ENCODE measurements around the gene CTIF. TPM values are rescaled to one million over a fixed set of nuclear protein-coding genes. Genes with fewer than 3 reads are reported as not detected.

CTIF gene
- total RNA-seq, 1 experiment from 2014 or later: 95.8 TPM

DNA sequence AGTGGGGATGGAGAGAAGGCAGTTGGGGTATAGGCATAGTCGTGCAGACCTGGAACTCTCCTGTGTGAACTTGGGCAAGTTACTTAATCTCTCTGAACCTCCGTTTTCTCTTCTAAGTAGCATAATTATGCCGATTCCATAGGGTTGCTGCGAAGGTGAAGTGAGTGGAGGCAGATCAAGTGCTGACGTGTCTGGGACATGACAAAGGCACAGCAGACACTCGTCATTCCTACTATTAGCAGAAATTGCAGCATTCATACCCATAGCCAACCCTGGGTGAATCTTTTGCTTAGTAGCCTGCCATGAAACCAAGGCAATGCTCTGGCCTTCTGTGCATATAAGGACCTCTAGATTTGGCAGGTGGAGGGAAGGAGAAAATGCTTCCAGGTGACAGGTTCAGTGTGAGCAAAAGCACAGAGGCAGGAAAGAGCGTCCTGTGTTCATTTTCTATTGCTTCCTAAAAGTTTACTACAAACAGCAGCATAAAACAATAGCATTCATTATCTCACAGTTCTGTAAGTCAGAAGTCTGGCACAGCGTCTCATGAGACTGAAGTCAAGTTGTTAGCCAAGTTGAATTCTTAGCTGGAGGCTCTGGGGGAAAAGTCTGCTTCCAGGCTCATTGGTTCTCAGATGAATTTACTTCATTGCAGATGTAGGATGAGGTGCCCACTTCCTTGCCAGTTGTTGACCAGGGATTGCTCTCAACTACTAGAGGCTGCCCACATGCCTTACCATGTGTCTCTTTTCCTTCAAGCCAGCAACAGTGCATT lies 77.8 kb downstream of the CTIF start:
- peaks cover 12% of the 10 kb centered on the region for H3K36me3 Mint-ChIP-seq (ENCODE audit: insufficient read depth, unreplicated experiment)
- no TSS peak for BruUV-seq (replicated peaks)
- TF ChIP-seq, protein P1, sequence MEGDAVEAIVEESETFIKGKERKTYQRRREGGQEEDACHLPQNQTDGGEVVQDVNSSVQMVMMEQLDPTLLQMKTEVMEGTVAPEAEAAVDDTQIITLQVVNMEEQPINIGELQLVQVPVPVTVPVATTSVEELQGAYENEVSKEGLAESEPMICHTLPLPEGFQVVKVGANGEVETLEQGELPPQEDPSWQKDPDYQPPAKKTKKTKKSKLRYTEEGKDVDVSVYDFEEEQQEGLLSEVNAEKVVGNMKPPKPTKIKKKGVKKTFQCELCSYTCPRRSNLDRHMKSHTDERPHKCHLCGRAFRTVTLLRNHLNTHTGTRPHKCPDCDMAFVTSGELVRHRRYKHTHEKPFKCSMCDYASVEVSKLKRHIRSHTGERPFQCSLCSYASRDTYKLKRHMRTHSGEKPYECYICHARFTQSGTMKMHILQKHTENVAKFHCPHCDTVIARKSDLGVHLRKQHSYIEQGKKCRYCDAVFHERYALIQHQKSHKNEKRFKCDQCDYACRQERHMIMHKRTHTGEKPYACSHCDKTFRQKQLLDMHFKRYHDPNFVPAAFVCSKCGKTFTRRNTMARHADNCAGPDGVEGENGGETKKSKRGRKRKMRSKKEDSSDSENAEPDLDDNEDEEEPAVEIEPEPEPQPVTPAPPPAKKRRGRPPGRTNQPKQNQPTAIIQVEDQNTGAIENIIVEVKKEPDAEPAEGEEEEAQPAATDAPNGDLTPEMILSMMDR (IDR thresholded peaks at IDR 0.05; ENCODE audit: unreplicated experiment): no peak
- POLR2A ChIA-PET: no interaction called here
- DNase-seq (ENCODE audit: unreplicated experiment): no peak
- no peak overlapping the region for H3K27ac Mint-ChIP-seq (ENCODE audit: low read depth, unreplicated experiment)
- no peaks in the 10 kb centered on the region for H3K27me3 Mint-ChIP-seq (ENCODE audit: insufficient read depth, unreplicated experiment)
- no peak overlapping the region for H3K4me3 Mint-ChIP-seq (ENCODE audit: unreplicated experiment)
- H3K4me1 Mint-ChIP-seq (ENCODE audit: insufficient read depth, unreplicated experiment): peaks cover 10% of the 10 kb centered on the region
- H3K9me3 Mint-ChIP-seq (ENCODE audit: unreplicated experiment): no peaks in the 10 kb centered on the region
- intact Hi-C loops (cut with micrococcal nuclease): no loop called here
- CTCF ChIA-PET: interaction anchor here (1.2 kb wide), 1 partner anchor 19 kb away, joined by 3 read pairs; no protein-coding TSS in a partner anchor

DNA sequence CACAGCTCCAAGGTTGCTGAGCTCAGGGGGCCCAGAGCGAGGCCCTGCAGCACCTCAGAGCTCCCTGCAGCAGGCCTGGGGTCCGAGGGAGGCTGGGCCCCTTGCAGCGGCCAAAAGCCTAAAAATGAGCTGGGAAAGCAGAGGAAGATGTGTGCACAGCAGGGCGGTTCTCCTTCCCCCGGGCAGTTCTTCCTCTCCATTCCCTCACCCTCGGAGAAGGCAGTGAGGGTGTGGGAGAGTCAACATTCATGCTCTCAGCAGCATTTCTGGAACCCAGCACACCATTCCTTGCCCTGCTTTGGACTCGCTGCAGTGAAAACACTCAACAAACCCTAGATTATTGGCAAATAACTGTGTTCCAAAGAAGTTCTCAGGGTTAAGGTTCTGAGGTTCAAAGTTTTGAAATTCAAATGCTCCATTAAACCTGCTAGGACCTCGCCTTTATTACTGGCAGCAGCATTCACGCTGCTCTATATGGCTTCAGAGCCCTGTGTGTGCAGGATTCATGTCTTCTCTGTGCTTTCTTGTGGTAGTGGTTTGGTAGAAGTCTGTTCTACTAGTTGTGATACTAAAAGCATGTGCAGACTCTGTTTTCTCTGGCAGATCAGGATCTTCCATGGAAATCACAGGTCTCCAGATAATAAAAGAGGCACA lies 79.1 kb downstream of the CTIF start:
- POLR2A ChIA-PET: no interaction called here
- peaks cover 12% of the 10 kb centered on the region for H3K36me3 Mint-ChIP-seq (ENCODE audit: insufficient read depth, unreplicated experiment)
- H3K4me3 Mint-ChIP-seq (ENCODE audit: unreplicated experiment): no peak overlapping the region
- no TSS peak for BruUV-seq (replicated peaks)
- intact Hi-C loops (cut with micrococcal nuclease): no loop called here
- TF ChIP-seq, protein P1 (IDR thresholded peaks at IDR 0.05; ENCODE audit: unreplicated experiment): no peak
- H3K4me1 Mint-ChIP-seq (ENCODE audit: insufficient read depth, unreplicated experiment): peaks cover 22% of the 10 kb centered on the region
- no peak overlapping the region for H3K27ac Mint-ChIP-seq (ENCODE audit: low read depth, unreplicated experiment)
- CTCF ChIA-PET: interaction anchor here (0.6 to 1.2 kb wide), 2 partner anchors 18 to 222 kb away, joined by 3 read pairs; no protein-coding TSS in a partner anchor
- DNase-seq (ENCODE audit: unreplicated experiment): no peak
- no peaks in the 10 kb centered on the region for H3K9me3 Mint-ChIP-seq (ENCODE audit: unreplicated experiment)
- H3K27me3 Mint-ChIP-seq (ENCODE audit: insufficient read depth, unreplicated experiment): no peaks in the 10 kb centered on the region

DNA sequence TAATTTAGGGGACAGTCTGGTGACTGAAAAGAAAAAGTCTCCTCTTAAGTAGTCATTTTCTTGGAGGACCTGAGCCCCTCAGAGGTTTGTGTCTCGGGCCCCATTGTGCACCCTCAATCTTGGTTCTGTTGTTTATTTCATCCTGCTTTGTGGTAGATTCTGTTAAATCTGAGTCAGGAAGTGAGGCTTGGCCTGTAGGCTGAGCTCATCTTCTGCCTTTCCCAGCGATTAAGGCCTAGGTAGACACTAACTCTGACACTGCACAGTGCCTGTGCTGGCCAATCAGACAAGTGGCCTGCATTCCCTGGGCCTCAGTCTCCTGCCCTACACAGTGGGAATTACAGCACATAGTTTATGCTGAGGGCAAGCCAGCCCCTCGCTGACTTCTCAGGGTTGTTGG lies 80.2 kb downstream of the CTIF start:
- Mint-ChIP-seq H3K4me3 (ENCODE audit: unreplicated experiment) (no peak overlapping the region), H3K9me3 (ENCODE audit: unreplicated experiment) (no peaks in the 10 kb centered on the region), H3K27ac (ENCODE audit: low read depth, unreplicated experiment) (no peak overlapping the region), H3K4me1 (ENCODE audit: insufficient read depth, unreplicated experiment) (peaks cover 31% of the 10 kb centered on the region), H3K27me3 (ENCODE audit: insufficient read depth, unreplicated experiment) (no peaks in the 10 kb centered on the region), H3K36me3 (ENCODE audit: insufficient read depth, unreplicated experiment) (peaks cover 12% of the 10 kb centered on the region)
- ChIA-PET CTCF (interaction anchor here (0.9 kb wide), 1 partner anchor 8 kb away, joined by 3 read pairs; no protein-coding TSS in a partner anchor), POLR2A (no interaction called here)
- no peak for DNase-seq (ENCODE audit: unreplicated experiment)
- intact Hi-C loops (cut with micrococcal nuclease): no loop called here
- TF ChIP-seq, protein P1 (IDR thresholded peaks at IDR 0.05; ENCODE audit: unreplicated experiment): no peak
- no TSS peak for BruUV-seq (replicated peaks)

DNA sequence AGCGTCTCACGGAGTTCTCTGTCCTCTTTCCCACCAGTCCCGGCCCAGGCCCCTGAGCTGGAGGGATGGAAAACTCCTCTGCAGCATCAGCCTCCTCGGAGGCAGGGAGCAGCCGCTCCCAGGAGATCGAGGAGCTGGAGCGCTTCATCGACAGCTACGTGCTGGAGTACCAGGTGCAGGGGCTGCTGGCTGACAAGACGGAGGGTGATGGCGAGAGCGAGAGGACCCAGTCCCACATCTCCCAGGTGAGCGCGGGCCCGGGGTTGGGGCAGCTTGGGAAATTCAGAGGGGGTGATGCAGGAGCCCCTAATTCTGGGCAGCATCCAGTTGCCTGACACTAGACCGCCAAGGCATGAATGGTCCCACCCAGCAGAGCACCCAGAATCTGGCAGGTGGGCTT lies 80.7 kb downstream of the CTIF start:
- BruUV-seq (replicated peaks): no TSS peak
- Mint-ChIP-seq H3K9me3 (ENCODE audit: unreplicated experiment) (no peaks in the 10 kb centered on the region), H3K4me1 (ENCODE audit: insufficient read depth, unreplicated experiment) (peaks cover 35% of the 10 kb centered on the region), H3K27ac (ENCODE audit: low read depth, unreplicated experiment) (no peak overlapping the region), H3K4me3 (ENCODE audit: unreplicated experiment) (no peak overlapping the region), H3K27me3 (ENCODE audit: insufficient read depth, unreplicated experiment) (no peaks in the 10 kb centered on the region), H3K36me3 (ENCODE audit: insufficient read depth, unreplicated experiment) (peaks cover 12% of the 10 kb centered on the region)
- no peak for DNase-seq (ENCODE audit: unreplicated experiment)
- ChIA-PET POLR2A (no interaction called here), CTCF (interaction anchor here (0.9 kb wide), 1 partner anchor 9 kb away, joined by 3 read pairs; no protein-coding TSS in a partner anchor)
- TF ChIP-seq, protein P1 (IDR thresholded peaks at IDR 0.05; ENCODE audit: unreplicated experiment): no peak
- intact Hi-C loops (cut with micrococcal nuclease): no loop called here

Measured in MCF 10A (cell line).